HepG2 (cell line): ENCODE results near the gene OSBPL2.

Experiments used
- CTCF ChIP-seq: sonication (generic); formaldehyde crosslinking; IDR thresholded peaks from 2 replicates; pipeline ENCODE4 v1.5.0; 2020; ENCODE audit warnings: mild to moderate bottlenecking, missing genetic modification reagents, moderate library complexity
- FOXM1 ChIP-seq: sonication (generic); formaldehyde crosslinking; IDR thresholded peaks from 2 replicates; pipeline ENCODE4 v1.5.0; 2020; ENCODE audit warnings: missing genetic modification reagents
- GABPA ChIP-seq, 2 experiments: IDR thresholded peaks; 2 replicates each; pipeline ENCODE4 v1.6.1; 2011 to 2016; ENCODE audit warnings: low read depth in 2 of 2, low read length in 1 of 2, missing biosample characterization in 1 of 2, missing genetic modification characterization in 1 of 2
- NCOA1 ChIP-seq: sonication (generic); formaldehyde crosslinking; IDR thresholded peaks from 2 replicates; pipeline ENCODE4 v1.9.0; 2021; ENCODE audit warnings: missing genetic modification reagents
- ZBTB2 ChIP-seq: sonication (generic); formaldehyde crosslinking; IDR thresholded peaks from 2 replicates; pipeline ENCODE4 v1.8.0; 2022; ENCODE audit warnings: low read depth, missing genetic modification reagents

- TF ChIP-seq CTCF (CRISPR knock-in tag): no peak
- TF ChIP-seq NCOA1 (CRISPR knock-in tag): no peak
- no peak for TF ChIP-seq GABPA (IDR thresholded peaks at IDR 0.05; ENCODE audit: low read depth, low read length)
- TF ChIP-seq GABPA (CRISPR knock-in tag; IDR thresholded peaks at IDR 0.05; ENCODE audit: low read depth): no peak
- no peak for TF ChIP-seq FOXM1 (CRISPR knock-in tag)
- TF ChIP-seq ZBTB2 (CRISPR knock-in tag): no peak
Observed at GRCh38 chr20:62303062-62303339, 64.7 kb downstream of the OSBPL2 start.
